ENCODE results near the gene CLSTN2. TPM values are rescaled to one million over a fixed set of nuclear protein-coding genes. Genes with fewer than 3 reads are reported as not detected.

The CLSTN2 gene
- total RNA-seq, 1 experiment from 2014 or later: 0.02 TPM

DNA sequence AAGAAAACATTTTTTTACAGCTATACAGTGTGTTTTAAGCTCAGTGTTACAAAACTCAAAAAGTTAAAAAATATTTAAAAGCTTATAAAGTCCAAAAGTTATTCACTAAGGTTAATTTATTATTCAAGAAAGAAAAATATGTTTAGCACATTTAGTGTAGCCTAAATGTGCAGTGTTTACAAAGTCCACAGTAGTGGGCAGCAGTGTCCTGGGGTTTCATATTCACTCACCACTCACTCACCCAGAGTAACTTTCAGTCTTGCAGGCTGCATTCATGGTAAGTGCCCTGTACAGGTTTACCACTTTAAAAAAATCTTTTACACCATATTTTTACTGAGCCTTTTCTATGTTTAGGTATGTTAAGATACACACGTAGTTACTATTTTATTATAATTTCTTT lies 442.7 kb downstream of the CLSTN2 start:
- ATAC-seq (no peak), DNase-seq (ENCODE audit: low read depth, low spot score) (no peak)
- Histone ChIP-seq H3K9me2 (ENCODE audit: insufficient read depth) (no peaks in the 10 kb centered on the region), H3K4me3 (replicated peaks in 1 of 2; ENCODE audit: low read depth in 1 of 2, low read length in 2 of 2) (no peak overlapping the region), H3K27ac (ENCODE audit: low read depth, low read length) (no peak overlapping the region), H3K9ac (ENCODE audit: low read length) (no peak overlapping the region), H3K9me3 (ENCODE audit: control insufficient read depth in 1 of 2, insufficient read depth in 1 of 2, low read depth in 1 of 2, low read length in 2 of 2) (no peaks in the 10 kb centered on the region), H4K20me1 (ENCODE audit: insufficient read depth) (no peaks in the 10 kb centered on the region), H2AFZ (ENCODE audit: low read depth, low read length, poor library complexity, severe bottlenecking) (no peak overlapping the region), H3K27me3 (ENCODE audit: insufficient read depth, low read length) (peaks cover 29% of the 10 kb centered on the region; the same call in 1 of the 2 replicates), H3K4me2 (ENCODE audit: low read length) (no peak overlapping the region), H3K36me3 (ENCODE audit: control insufficient read depth in 1 of 2, insufficient read depth in 2 of 2, low read length in 2 of 2) (no peaks in the 10 kb centered on the region), H3K79me2 (ENCODE audit: insufficient read depth, low read length) (no peaks in the 10 kb centered on the region), H3K4me1 (ENCODE audit: control insufficient read depth in 1 of 2, insufficient read depth in 2 of 2, low read length in 2 of 2) (no peaks in the 10 kb centered on the region)
- CTCF ChIA-PET: no interaction called here
- TF ChIP-seq EZH2 (IDR thresholded peaks at IDR 0.05): no peak
- no peak for TF ChIP-seq CBX3 (IDR thresholded peaks at IDR 0.05; ENCODE audit: low read depth)
- no peak for TF ChIP-seq POLR2A (IDR thresholded peaks at IDR 0.05; ENCODE audit: borderline replicate concordance, extremely low read depth, insufficient read depth, insufficient read length)
- no peak for TF ChIP-seq TCF7L2 (IDR thresholded peaks at IDR 0.05; ENCODE audit: borderline replicate concordance, extremely low read depth, insufficient read depth, insufficient read length)
- TF ChIP-seq FOSL1 (IDR thresholded peaks at IDR 0.05; ENCODE audit: low read depth): no peak
- no peak for TF ChIP-seq ZNF274 (IDR thresholded peaks at IDR 0.05; ENCODE audit: low read depth, low read length)
- TF ChIP-seq, protein P1, sequence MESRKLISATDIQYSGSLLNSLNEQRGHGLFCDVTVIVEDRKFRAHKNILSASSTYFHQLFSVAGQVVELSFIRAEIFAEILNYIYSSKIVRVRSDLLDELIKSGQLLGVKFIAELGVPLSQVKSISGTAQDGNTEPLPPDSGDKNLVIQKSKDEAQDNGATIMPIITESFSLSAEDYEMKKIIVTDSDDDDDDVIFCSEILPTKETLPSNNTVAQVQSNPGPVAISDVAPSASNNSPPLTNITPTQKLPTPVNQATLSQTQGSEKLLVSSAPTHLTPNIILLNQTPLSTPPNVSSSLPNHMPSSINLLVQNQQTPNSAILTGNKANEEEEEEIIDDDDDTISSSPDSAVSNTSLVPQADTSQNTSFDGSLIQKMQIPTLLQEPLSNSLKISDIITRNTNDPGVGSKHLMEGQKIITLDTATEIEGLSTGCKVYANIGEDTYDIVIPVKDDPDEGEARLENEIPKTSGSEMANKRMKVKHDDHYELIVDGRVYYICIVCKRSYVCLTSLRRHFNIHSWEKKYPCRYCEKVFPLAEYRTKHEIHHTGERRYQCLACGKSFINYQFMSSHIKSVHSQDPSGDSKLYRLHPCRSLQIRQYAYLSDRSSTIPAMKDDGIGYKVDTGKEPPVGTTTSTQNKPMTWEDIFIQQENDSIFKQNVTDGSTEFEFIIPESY (IDR thresholded peaks at IDR 0.05; ENCODE audit: extremely low read depth, insufficient replicate concordance, low read length): no peak
- TF ChIP-seq SP1 (IDR thresholded peaks at IDR 0.05; ENCODE audit: low read depth): no peak
- TF ChIP-seq, protein P2, sequence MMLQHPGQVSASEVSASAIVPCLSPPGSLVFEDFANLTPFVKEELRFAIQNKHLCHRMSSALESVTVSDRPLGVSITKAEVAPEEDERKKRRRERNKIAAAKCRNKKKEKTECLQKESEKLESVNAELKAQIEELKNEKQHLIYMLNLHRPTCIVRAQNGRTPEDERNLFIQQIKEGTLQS (IDR thresholded peaks at IDR 0.05): no peak
- TF ChIP-seq ELF1 (IDR thresholded peaks at IDR 0.05; ENCODE audit: borderline replicate concordance, low read depth): no peak
- TF ChIP-seq, protein P3, sequence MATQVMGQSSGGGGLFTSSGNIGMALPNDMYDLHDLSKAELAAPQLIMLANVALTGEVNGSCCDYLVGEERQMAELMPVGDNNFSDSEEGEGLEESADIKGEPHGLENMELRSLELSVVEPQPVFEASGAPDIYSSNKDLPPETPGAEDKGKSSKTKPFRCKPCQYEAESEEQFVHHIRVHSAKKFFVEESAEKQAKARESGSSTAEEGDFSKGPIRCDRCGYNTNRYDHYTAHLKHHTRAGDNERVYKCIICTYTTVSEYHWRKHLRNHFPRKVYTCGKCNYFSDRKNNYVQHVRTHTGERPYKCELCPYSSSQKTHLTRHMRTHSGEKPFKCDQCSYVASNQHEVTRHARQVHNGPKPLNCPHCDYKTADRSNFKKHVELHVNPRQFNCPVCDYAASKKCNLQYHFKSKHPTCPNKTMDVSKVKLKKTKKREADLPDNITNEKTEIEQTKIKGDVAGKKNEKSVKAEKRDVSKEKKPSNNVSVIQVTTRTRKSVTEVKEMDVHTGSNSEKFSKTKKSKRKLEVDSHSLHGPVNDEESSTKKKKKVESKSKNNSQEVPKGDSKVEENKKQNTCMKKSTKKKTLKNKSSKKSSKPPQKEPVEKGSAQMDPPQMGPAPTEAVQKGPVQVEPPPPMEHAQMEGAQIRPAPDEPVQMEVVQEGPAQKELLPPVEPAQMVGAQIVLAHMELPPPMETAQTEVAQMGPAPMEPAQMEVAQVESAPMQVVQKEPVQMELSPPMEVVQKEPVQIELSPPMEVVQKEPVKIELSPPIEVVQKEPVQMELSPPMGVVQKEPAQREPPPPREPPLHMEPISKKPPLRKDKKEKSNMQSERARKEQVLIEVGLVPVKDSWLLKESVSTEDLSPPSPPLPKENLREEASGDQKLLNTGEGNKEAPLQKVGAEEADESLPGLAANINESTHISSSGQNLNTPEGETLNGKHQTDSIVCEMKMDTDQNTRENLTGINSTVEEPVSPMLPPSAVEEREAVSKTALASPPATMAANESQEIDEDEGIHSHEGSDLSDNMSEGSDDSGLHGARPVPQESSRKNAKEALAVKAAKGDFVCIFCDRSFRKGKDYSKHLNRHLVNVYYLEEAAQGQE (IDR thresholded peaks at IDR 0.05; ENCODE audit: low read depth): no peak
- no peak for TF ChIP-seq CEBPB (IDR thresholded peaks at IDR 0.05; ENCODE audit: low read depth)
- TF ChIP-seq SIN3A (IDR thresholded peaks at IDR 0.05; ENCODE audit: low read depth): no peak
- no peak for TF ChIP-seq ZFX (IDR thresholded peaks at IDR 0.05)
- TF ChIP-seq POLR2AphosphoS5 (IDR thresholded peaks at IDR 0.05; ENCODE audit: low read depth, low read length): no peak
- POLR2A ChIA-PET: no interaction called here
- intact Hi-C loops (cut with micrococcal nuclease): no loop called here
- BruUV-seq (replicated peaks): no TSS peak
- RAD21 ChIA-PET (ENCODE audit: low non-redundant PET in 1 of 2, low total read pairs in 2 of 2, uncharacterized antibody in 2 of 2, unreplicated experiment in 2 of 2): no interaction called here

Measured in HCT116 (cell line).